ENCODE results near the gene ZNF346.

The ZNF346 gene

GRCh38 chr5:177095088-177095669 is 72.7 kb downstream of the ZNF346 start:
- no peak for DNase-seq

- DNase-seq, result no peak
Observed at GRCh38 chr5:177096162-177097015, 73.9 kb downstream of the ZNF346 start.

GRCh38 chr5:177097016-177097985 is 74.8 kb downstream of the ZNF346 start:
- no peak for DNase-seq

- no peak for DNase-seq
Observed at GRCh38 chr5:177098120-177098469, 75.6 kb downstream of the ZNF346 start.

- no peak for DNase-seq
Observed at GRCh38 chr5:177098470-177099141, 76.1 kb downstream of the ZNF346 start.

GRCh38 chr5:177099422-177100093 is 77.1 kb downstream of the ZNF346 start:
- DNase-seq, result no peak

GRCh38 chr5:177100714-177101121 is 78.2 kb downstream of the ZNF346 start:
- DNase-seq, result no peak

GRCh38 chr5:177103523-177104253 is 81.2 kb downstream of the ZNF346 start:
- DNase-seq, result no peak

- no peak for DNase-seq
Observed at GRCh38 chr5:177105691-177106476, 83.4 kb downstream of the ZNF346 start.

GRCh38 chr5:177107159-177107558 is 84.7 kb downstream of the ZNF346 start:
- no peak for DNase-seq

- no peak for DNase-seq
Observed at GRCh38 chr5:177109810-177110209, 87.3 kb downstream of the ZNF346 start.

GRCh38 chr5:177111720-177112394 is 89.4 kb downstream of the ZNF346 start:
- DNase-seq, result peak in 1 of 2 donors; percentile 63

- no peak for DNase-seq
Observed at GRCh38 chr5:177112589-177113220, 90.2 kb downstream of the ZNF346 start.

- DNase-seq, result peak; percentile 48 to 95
Observed at GRCh38 chr5:177113566-177114424, 91.3 kb downstream of the ZNF346 start.

- DNase-seq, result peak; percentile 74 to 80
Observed at GRCh38 chr5:177116631-177117373, 94.3 kb downstream of the ZNF346 start.

- no peak for DNase-seq
Observed at GRCh38 chr5:177117441-177118045, 95.0 kb downstream of the ZNF346 start.

GRCh38 chr5:177122566-177122965 is 100.1 kb downstream of the ZNF346 start:
- no peak for DNase-seq

All from inflammatory macrophage treated with lipopolysaccharide for 1 hour (primary cell).